Fibroblast of gingiva (primary cell): ENCODE measurements around the gene RALB.
A peak's percentile ranks its signal among the peaks of the same experiment; 100 is the strongest.
"Not testable (repeated sequence)": the region's sequence is repeated elsewhere in the genome, so short reads cannot be mapped to it uniquely, and the experiment has no call there.

ENCODE experiments used
- DNase-seq: peaks from one replicate; pipeline ENCODE4 v3.0.0-alpha.2; 2011; ENCODE audit warnings: low read depth

Gene RALB

DNA sequence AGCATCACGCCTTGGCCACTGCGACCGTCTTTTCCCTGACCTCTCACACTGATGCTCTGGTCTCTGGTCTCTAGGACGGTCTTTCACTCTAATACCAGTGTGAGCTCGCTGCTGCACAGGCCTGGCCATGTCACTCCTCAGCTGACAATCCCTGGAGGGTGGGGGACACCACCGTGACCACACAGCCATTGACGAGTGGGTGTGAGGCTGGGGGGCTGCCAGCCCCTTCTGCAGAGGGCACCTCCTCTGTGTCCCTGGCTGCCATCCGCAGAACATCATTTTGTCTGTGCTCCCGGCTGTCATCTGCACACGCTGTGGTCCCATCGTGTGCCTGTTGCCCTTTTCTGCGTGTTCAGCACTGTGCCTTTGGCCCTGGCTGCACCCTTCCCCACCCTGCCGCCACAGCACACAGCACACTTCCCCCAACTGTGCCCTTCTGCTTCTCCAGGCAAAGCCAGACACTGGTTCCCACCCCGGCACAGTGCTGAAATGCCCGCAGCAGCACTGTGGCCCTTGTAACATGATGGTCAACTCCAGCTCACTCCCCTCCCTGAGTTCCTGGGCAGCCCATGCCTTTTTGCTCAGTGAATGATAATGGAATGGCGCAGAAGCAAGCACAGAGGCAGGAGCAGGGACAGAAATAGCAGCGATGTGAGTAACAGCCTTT lies 62.8 kb downstream of the RALB start:
- no peak for DNase-seq

DNA sequence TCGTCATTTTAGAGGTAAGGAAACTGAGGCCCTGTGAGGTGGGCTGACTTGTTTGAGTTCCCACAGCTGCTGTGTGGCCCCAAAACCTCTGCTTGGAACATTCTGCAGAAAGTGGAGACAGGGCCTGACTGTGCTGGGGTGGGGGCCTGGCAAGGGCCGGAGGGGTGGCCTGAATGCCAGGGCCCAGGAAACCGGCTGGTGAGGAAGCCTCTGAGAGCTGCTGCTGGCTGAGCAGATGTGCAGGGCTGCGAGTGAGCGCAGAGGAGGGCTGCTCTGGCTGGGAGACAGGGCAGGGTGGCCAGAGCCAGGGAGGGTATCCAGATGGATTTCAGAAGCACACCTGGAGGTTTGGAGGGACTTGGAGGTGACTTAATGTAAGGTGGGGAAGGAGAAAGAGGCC lies 63.4 kb downstream of the RALB start:
- no peak for DNase-seq

DNA sequence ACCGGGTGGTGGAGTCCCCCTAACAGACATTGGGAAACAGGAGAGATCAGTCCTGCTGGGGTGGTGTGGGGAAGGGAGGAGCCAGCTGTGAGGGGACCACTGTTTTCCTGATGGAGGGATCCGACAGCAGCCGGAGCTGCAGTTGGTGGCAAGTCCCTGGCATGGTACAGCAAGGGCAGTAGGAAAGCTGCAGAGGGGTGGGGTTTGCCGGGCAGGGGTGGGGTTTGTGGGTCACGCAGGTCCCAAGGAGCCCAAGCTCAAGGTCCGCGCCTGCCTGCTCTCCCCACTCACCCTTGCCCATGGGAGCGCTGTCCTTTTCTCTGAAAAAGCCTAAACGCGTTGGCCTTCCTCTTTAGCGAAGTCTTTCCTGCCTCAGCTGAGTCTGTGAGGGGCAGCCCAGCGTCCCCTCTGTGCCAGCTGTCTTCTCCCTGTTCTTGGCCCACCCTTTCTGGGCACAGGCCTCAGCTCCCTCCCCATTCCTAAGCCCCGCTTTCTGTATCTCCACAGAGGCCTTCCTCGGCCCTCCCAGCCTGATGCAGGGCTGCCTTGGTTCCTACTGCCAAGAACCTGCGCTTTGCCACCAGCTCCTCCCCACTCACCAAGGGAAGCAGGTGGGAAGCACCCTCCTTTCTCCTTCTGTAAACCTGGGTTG lies 64.0 kb downstream of the RALB start:
- DNase-seq: no peak

DNA sequence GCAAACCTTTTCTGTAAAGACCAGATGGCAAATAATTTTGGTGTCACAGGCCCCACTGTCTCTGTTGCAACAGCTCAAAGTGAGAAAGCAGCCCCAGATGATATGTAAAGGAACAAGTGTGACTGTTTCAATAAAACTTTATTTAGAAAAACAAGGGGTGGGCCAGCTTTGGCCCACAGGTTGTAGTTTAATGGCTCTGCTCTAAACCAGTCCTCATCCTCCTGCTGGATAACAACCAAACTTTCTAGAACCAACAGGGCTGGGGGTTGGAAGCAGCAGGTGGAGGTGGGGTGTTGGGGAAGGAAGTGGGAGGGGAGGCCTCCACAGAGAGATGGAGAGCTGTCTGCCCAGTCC lies 64.5 kb downstream of the RALB start:
- no peak for DNase-seq

DNA sequence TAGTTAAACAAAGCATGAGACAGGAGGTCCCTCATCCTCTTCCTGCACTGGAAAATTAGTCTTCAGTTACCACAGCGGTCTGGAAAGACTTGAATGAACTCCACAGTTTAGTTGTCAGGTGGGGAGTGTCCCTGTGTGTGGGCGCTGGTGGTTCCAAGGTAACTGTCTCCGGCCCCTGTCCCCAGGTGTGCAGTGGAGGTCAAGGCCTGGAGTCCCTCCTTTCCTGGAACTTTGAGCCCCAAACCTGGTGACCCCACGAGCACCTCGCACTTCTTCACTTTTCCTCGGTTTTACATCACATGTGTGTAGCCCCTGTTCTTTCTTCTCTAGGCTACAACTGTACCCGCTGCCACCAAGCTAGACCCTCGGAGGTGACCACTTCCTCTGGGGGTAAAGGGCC lies 65.3 kb downstream of the RALB start:
- no peak for DNase-seq

DNA sequence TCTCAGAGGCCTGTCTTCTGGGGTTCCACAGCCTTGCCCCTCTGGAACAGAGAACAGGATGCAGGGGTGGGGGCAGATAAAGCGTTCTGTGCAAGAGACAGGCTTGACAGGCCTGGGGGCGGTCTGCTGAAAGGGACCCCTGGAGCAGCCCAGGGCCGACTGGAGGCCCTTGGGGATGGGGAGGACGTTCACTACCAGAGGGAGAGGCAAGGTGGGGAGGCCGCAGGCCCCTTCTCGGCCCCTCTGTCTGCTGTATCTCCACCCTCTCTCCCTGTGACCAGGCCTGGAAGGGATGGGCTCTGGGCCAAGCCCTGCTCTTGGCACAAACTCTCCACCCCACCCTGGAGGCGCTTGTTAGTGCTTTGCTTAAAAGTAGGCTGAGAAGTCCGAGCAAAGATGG lies 66.0 kb downstream of the RALB start:
- DNase-seq: no peak

DNA sequence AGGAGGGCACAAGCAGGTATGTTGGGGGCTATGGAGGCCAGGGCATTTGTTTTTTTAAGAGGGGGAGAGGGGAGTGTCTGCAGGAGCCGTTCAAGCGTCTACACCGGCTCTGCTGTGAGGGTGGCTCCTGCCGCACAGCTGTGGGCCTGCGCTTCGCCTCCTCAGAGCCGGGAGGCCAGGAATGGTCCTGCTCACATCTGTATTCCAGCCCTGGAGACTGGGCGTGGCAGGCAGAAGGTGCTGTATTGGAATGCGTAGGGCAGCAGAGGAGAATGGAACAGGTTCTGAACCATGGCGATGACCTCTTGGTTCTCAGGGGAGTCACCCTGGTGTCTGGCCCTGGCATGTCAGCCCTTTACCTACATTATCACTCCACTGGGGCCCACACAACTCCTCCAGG lies 66.5 kb downstream of the RALB start:
- DNase-seq: no peak

DNA sequence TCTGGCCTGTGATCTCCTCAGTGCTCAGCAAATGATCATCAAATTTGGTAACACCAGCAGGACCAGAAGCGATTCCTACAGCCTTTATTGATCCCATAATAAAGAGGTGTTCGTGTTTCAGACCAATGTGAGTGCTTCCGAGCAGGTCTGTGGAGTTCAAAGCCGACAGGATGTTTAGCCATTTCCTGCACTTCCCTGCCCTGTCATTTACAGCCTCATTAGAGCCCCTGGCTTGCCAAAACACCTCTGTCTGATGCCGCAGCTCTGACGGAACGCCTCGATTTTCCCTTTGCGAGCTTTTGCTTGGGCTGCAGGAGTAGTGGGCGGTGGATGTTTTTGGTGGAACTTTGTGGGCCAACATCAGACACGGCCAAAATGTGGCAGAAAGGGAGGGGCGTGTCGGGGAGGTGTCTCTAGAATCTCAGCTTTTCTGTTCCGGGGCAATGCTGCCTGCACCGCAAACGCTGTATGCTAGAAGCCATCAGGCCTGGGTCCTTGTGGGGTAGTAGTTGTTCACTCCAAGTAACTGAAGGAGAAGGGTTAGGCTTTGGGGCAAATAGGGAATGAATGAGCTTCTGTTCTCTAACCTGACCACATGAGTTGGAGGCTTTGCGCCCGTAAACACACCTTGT lies 67.2 kb downstream of the RALB start:
- DNase-seq: no peak

DNA sequence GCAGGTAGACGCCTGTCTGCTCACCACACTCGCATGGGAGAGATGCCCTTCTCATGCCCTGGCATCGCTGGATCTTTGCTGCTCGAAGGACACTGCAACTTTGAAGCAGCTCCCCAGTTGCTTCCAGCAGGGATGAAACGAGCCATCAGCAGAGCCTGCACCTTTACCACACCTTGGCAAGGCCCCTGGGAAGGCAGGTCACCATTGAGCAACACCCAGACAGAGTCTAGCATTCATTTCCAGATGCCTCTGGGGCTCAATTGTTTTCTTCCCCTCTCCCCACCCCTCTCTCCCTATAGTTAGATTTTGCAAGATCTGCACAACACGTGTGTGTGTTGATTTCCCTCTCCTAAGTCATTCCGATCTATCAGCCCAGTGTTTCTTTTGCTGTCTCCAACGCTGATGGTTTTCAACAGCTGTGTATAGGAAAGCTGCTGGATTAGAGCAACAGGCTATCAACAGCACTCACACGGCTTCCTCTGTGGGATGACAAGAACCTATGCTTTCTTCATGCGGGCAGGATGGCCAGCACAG lies 67.7 kb downstream of the RALB start:
- DNase-seq: no peak

DNA sequence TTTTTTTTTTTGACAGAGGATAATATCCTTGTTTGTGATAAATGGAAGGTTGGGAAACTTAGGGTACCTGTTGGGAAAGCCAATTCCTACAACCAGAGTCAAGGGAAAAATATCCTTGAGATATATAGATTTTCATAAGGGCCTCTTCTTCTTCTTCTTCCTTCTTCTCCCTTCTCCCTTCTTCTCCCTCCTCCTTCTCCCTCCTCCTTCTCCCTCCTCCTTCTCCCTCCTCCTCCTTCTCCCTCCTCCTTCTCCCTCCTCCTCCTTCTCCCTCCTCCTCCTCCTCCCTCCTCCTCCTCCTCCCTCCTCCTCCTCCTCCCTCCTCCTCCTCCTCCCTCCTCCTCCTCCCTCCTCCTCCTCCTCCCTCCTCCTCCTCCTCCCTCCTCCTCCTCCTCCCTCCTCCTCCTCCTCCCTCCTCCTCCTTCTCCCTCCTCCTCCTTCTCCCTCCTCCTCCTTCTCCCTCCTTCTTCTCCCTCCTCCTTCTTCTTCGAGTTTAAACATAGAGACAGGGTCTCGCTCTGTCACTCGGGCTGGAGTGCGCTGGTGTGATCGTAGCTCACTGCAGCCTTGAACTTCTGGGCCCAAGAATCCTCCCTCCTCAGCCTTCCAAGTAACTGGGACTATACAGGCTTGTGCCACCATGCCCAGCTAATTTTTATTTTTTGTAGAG lies 68.4 kb downstream of the RALB start:
- DNase-seq: not testable (repeated sequence)

DNA sequence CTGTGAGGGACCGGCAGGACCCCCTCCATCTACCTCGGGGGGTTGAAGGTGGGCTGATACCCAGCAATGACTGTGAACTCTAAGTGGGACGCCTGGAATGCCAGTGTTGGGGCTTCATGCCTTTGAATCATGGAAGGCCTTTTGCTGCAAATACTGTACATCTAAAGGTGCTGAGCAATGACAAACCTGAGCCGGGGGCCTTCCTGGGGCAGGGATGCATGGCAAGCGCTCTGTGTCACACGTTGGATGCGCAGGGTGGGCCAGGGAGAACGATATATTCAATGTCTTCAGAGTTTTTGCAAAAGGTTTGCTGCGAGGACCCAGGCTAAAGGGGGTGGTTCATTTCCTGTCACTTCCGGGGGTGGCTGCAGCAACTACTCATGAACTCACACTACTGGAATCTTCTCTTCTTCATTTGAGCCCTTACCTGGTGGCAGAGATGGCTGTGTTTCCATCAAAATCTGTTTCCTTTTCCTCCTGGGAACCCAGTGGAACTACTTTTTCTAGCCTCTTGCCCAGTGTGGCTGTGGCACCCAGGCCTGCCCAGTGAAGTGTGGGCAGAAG lies 69.2 kb downstream of the RALB start:
- DNase-seq: no peak

DNA sequence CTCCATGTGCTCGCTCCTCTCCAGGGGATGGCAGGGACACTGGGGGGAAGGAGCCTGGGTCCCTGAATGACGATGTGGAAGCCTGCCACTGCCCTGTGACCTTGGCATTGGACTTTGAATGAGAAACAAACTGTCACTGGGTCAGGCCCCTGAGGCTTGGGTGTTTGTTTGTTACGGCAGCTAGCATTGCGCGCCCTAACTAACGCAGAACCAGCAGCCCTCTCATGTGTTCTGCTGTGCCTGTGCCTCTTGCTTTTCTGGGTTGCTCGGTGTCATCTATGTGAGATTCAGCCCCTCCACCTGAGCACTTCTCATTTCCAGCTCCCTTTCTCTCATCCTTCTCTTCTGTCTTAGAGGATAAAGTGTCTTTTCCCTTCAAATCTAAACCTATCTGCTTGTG lies 69.7 kb downstream of the RALB start:
- DNase-seq: no peak

DNA sequence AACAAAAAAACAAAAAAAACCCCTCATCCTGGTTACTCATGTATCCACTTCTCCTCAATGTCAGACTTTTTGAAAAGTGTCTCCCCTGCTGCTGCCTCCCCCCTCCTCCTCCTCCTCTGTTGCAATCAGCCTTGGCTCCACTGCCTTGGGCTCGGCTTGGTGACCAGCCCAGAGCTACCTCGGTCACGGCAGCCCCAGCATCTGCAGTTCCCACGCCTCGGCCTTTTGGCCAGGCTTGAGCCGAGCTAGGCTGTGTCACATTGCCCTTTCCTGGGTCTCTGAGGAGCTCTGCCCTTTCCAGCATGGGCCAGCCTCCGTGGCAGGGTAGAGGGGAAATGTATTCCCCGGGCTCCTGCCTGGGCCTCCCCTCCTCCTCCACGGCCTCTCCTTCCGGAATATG lies 70.6 kb downstream of the RALB start:
- DNase-seq: peak; percentile 59

DNA sequence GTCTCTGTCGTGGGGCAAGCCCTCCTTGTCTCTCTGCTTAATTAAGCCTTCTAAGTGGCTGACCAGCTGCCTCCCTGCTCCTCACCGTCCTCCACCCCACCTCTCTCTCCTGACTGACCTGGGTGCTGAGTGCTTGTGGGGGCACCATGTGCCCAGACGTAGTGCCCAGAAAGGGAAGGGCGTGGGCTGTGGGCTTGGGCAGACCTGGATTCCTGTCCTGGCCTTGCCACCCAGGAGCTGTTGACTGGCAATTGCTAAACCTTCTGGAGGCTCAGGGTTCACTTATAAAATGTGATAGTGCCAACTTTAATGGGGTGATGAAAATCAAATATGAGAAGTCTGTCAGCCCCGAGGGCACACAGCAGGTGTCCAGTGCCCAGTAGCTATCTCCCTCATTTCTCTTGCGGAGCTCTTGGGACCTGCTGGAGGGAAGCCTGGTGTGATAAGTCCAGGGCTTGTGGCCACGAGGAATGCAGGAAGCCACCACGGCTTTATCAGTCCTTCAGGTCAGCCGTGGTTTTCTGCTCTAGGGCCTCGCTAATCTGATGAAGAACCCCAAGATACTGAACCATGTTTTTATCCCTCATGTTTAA lies 71.3 kb downstream of the RALB start:
- DNase-seq: no peak

DNA sequence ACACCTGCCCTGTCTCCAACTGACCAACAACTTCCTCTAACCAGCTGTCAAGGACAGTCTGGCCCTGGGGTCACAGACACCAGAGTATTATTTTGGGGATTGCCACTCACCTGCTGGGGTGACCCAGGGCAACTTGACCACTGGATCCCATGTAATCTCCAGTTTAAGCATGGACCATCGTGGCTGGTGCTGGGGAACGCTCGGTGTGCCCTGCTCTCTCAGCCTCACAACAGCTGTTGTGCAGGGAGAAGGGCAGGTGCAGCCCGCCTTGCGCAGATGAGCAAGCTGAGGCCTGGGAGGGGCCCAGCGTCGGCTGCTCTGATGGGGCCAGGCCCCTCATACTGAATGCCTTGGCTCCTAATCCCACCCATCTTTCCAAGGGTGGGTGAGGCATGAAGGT lies 72.3 kb downstream of the RALB start:
- no peak for DNase-seq

DNA sequence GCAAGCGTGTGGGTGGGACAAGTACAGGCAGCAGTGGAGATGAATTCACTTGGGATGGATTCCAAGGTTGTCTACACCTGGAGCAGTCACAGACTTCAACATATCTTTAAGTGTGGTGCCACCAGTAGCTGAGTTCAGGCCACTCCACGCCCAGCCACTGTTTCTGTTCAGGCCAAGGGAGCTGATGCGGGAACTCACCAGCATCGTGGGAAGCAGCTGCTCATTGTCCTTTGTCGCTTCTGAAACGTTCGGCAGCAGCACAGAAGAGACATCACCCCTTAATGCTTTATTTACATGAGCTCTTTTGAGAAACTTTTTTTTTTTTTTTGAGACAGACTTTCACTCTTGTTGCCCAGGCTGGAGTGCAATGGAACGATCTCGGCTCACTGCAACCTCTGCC lies 73.4 kb downstream of the RALB start:
- no peak for DNase-seq

DNA sequence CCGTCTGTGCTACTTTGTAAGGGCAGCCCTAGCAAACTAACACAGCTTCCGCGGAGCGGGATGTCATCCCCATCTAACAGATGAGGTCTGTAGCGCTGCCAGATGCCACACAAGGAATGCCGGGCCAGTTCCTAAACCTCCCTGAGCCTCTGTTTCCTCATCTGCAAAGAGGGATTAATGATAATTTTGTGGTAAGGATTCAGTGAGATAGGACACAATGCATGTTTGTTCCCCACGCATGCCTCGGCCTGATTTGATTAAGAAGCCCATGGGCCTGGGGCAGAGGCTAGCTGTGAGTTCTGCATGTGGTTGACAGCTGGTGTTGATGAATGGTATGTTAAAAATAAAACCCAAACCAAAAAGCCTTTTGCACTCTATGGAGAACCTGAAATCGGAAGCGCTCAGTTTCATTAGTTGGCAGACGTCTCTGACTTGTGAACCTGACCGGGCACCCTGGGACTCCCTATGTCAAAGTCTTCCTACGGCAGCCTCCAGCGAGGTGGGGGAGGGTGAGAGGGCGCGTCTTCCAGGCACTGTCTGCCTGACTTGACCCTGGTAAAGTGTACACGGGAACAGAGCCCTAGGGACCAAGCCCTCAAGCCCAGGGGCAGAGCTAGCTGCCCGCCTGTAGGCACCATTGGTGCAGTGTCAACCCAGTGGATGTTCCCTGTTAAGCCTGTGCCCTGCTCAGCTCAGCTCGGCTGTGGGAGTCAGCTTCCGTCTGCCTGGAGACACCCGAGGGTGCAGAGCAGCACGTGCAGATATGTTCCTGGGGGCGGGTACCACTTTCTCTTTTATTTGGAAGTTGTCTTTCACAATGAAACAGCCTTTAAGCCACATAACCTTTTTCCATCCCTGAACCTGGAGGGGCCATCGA lies 78.5 kb downstream of the RALB start:
- no peak for DNase-seq

DNA sequence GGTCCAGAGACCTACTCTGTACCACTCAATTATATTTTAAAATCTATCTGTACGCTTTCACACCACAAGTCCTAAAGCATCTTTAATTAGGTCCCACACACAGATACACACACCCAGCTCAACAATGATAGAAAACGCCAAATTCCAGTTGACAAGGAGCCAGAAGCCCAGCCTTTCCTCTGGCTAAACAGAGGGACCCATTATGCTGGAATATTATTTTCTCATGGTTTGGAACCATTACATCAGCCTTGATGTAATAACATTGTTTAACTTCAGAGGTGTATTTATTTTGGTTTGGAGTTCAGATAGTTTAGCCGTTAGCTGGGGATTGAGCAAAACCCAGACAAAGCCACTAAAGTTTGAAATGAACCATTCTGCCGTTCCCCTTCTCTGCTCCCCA lies 79.3 kb downstream of the RALB start:
- DNase-seq: no peak

DNA sequence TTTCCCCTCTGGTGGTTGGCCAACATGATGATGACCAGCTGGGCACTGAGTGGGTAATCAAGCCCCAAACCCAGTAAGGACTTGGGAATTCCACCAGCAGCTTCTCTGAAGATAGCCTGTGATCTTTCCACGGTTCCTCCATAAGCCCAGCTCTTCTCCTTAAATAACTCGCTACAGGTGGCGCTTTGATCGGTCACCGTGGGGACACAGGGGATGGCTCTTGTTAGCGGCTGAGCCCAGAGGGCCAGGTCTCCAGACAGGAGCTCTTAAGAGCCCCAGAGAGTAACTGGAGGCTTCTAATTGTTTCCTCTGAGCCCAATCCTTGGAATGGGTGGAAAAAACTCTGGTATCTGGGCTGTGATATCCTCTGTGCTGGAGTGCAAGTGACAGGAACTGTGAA lies 79.7 kb downstream of the RALB start:
- no peak for DNase-seq

DNA sequence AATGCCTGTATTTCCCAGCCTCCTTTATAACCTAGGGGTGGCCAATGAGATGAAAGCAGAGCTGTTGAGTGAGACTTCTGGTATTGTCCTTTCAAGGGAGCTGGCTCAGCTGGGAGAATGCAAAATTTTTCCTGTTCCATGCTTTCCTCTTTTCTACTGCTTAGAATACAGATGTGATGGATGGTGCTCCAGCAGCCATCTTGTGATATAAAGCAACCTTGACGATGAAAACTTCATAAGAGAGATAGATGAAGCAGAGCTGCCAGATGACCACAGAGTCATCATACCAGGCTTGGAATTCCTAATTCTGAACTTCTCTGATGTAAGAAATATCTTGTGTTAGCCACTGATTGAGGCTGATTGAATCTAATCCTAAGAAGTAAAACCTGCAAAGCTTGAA lies 81.4 kb downstream of the RALB start:
- DNase-seq: no peak

DNA sequence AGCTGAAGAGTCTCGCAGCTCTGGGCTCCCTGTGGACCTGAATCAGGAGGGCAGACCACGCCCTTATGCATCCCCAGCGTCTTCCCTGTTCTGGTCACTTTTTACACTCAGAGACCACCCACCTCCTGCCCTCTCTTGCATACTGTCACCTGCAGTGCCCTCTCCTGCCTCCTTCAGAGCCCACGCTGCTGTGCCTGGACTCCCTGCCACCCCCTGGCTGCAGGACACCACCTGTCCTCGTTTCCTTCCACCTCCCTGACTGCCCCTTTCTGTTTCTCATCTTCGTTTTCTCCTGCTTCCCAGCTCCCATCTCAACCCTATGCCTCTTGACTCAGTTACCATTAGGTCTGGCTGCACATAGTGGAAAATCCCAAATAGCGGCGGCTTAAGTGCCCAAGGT lies 84.1 kb downstream of the RALB start:
- no peak for DNase-seq
